ENCODE results near the gene SOX18. TPM values are rescaled to one million over a fixed set of nuclear protein-coding genes. Genes with fewer than 3 reads are reported as not detected.

The SOX18 gene
- total and polyA plus RNA-seq, 2 of the 4 experiments (the other 2 are of a cell fraction), result not detected

DNA sequence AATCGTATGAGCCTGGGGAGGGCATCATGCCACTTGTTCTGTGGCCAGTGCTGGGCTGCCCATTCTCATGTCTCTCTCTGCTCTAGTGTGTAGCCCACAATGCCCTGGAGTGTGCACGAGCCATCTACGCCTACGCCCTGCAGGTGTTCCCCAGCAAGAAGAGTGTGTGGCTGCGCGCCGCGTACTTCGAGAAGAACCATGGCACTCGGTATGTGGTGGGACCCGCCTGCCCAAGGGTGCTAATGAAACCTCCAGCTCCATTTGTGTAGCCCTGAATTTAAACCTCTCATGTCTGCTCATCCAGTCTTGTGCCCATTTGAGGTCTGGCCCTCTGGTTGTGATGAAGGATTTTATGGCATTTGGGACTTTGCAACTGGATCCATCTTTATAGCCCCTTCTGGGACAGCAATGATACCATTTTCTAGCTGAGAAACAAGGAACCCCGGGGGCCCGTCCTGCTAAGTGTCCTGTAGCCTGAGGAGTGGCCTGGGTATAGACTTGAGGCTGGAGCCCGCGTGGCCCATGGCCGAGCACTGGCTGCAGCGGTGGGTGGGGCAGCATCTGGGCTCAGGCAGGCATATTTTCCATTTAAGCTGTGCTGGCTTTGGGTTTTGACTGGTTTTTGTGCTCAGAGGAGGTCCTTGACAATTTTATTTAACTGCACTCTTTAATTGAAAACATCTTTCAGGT lies 26.6 kb downstream of the SOX18 start:
- no peak overlapping the region for H3K9ac ChIP-seq (ENCODE audit: low read depth, low read length)
- H3K18ac ChIP-seq (ENCODE audit: low read depth, low read length), result no peak overlapping the region
- in situ Hi-C loops (cut with MboI; ENCODE audit: low sequenced_read_pairs), result no loop called here
- H4K91ac ChIP-seq (ENCODE audit: insufficient read depth, low read depth, low read length), result no peak overlapping the region
- H2BK20ac ChIP-seq (ENCODE audit: low read depth, low read length), result no peak overlapping the region
- intact Hi-C loops (cut with micrococcal nuclease), result no loop called here
- H3K23ac ChIP-seq (ENCODE audit: low read depth, low read length), result no peak overlapping the region
- ChIA-PET CTCF (no interaction called here), POLR2A (ENCODE audit: unreplicated experiment) (no interaction called here)
- H3K4me2 ChIP-seq (ENCODE audit: low read depth, low read length), result no peak overlapping the region
- H3K27me3 ChIP-seq (ENCODE audit: control insufficient read depth, insufficient read depth, low read length), result no peaks in the 10 kb centered on the region
- no peaks in the 10 kb centered on the region for H3K9me3 ChIP-seq (ENCODE audit: control insufficient read depth, insufficient read depth, low read length)
- DNase-seq, result no peak
- H2BK15ac ChIP-seq (ENCODE audit: low read depth, low read length), result no peak overlapping the region
- H4K8ac ChIP-seq (ENCODE audit: low read depth in 2 of 2, low read length in 2 of 2), result no peak overlapping the region
- no TSS peak for BruUV-seq (replicated peaks)
- no peak overlapping the region for H3K56ac ChIP-seq (ENCODE audit: extremely low read depth, insufficient read depth, low read length)
- peaks cover 16% of the 10 kb centered on the region for H4K20me1 ChIP-seq (ENCODE audit: insufficient read depth, low read length)
- no peak for TF ChIP-seq NFE2L2 (IDR thresholded peaks at IDR 0.05; ENCODE audit: low read depth, low read length)
- TF ChIP-seq MXI1 (IDR thresholded peaks at IDR 0.05; ENCODE audit: borderline replicate concordance, low read depth, low read length), result no peak
- no peak for TF ChIP-seq BHLHE40 (IDR thresholded peaks at IDR 0.05; ENCODE audit: low read depth, low read length)
- no peak for TF ChIP-seq CEBPB (IDR thresholded peaks at IDR 0.05; ENCODE audit: low read depth, low read length)
- TF ChIP-seq, protein P1, sequence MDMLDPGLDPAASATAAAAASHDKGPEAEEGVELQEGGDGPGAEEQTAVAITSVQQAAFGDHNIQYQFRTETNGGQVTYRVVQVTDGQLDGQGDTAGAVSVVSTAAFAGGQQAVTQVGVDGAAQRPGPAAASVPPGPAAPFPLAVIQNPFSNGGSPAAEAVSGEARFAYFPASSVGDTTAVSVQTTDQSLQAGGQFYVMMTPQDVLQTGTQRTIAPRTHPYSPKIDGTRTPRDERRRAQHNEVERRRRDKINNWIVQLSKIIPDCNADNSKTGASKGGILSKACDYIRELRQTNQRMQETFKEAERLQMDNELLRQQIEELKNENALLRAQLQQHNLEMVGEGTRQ (IDR thresholded peaks at IDR 0.05; ENCODE audit: low read depth, low read length), result no peak
- H2AFZ ChIP-seq (replicated peaks; ENCODE audit: low read length, poor library complexity), result no peak overlapping the region
- H3K36me3 ChIP-seq (ENCODE audit: control insufficient read depth, insufficient read depth, low read length), result peaks cover 70% of the 10 kb centered on the region
- H3K4ac ChIP-seq (ENCODE audit: low read depth, low read length), result no peak overlapping the region
- H2AK5ac ChIP-seq (ENCODE audit: low read depth, low read length), result no peak overlapping the region
- dilution Hi-C loops (cut with HindIII; ENCODE audit: low sequenced_read_pairs, unreplicated experiment), result no loop called here
- H3K27ac ChIP-seq (ENCODE audit: insufficient read depth, low read length), result no peak overlapping the region
- no peak overlapping the region for H2BK120ac ChIP-seq (ENCODE audit: low read depth, low read length)
- WGBS, 2 experiments (ENCODE audit: extremely low coverage in 2 of 2, insufficient read length in 1 of 2), result 100% methylated on average over 2 of the region's 17 CpGs; no CpG with 5 or more reads in 1 of the 2 experiments
- no peak overlapping the region for H2AK9ac ChIP-seq (replicated peaks; ENCODE audit: low read depth, low read length, poor library complexity)
- H3K79me1 ChIP-seq (ENCODE audit: low read depth in 1 of 2, low read length in 2 of 2), result peaks cover 12 to 16% of the 10 kb centered on the region in 2 experiments; a peak in 3 of 4 replicates
- ATAC-seq (ENCODE audit: low read depth), result no peak
- no peak overlapping the region for H3K14ac ChIP-seq (replicated peaks; ENCODE audit: low read depth, low read length)
- peaks cover 4% of the 10 kb centered on the region; the same call in 1 of the 2 replicates for H3K9me1 ChIP-seq (ENCODE audit: insufficient read depth, low read length)
- H2BK5ac ChIP-seq (ENCODE audit: low read depth, low read length, poor library complexity, severe bottlenecking), result no peak overlapping the region
- H4K5ac ChIP-seq (ENCODE audit: low read depth, low read length), result no peak overlapping the region
- no peak overlapping the region for H3K4me3 ChIP-seq (ENCODE audit: insufficient read depth, low read depth, low read length)
- H3K4me1 ChIP-seq (ENCODE audit: control insufficient read depth, insufficient read depth, low read length), result no peaks in the 10 kb centered on the region
